Smooth muscle cell (in vitro differentiated cells): Measurements from ENCODE around the gene LPAR1. TPM values are rescaled to one million over a fixed set of nuclear protein-coding genes. Genes with fewer than 3 reads are reported as not detected.
"Not testable (repeated sequence)": the region's sequence is repeated elsewhere in the genome, so short reads cannot be mapped to it uniquely, and the experiment has no call there.

Source experiments
- DNase-seq: peaks from one replicate; lab custom pipeline; 2025; ENCODE audit not compliant: unreplicated experiment; lab: John Stamatoyannopoulos, UW
- H2AFZ ChIP-seq: fragments of 200-600 bp; sonication (generic); 2 replicates; pipeline ENCODE4 v1.6.0; 2016; ENCODE audit warnings: antibody characterized with exemption, low read depth, mild to moderate bottlenecking
- H3F3A ChIP-seq: fragments of 200-600 bp; sonication (generic); 2 replicates; pipeline ENCODE4 v1.6.0; 2017; ENCODE audit warnings: antibody characterized with exemption, low read depth
- H3K27ac ChIP-seq: fragments of 200-600 bp; sonication (generic); 2 replicates; pipeline ENCODE4 v1.5.1; 2016; ENCODE audit warnings: low read depth, mild to moderate bottlenecking
- H3K27me3 ChIP-seq: fragments of 200-600 bp; sonication (generic); 2 replicates; pipeline ENCODE4 v1.6.1; 2016; ENCODE audit warnings: low read depth, mild to moderate bottlenecking
- H3K36me3 ChIP-seq: fragments of 200-600 bp; sonication (generic); 2 replicates; pipeline ENCODE4 v1.5.1; 2016; ENCODE audit warnings: low read depth
- H3K4me1 ChIP-seq: fragments of 200-600 bp; sonication (generic); 2 replicates; pipeline ENCODE4 v1.5.1; 2016; ENCODE audit warnings: low read depth
- H3K4me2 ChIP-seq: fragments of 200-600 bp; sonication (generic); 2 replicates; pipeline ENCODE4 v1.6.0; 2016; ENCODE audit warnings: mild to moderate bottlenecking
- H3K4me3 ChIP-seq: fragments of 200-600 bp; sonication (generic); 2 replicates; pipeline ENCODE4 v1.5.1; 2016; ENCODE audit warnings: mild to moderate bottlenecking
- H3K79me2 ChIP-seq: fragments of 200-600 bp; sonication (generic); 2 replicates; pipeline ENCODE4 v1.6.0; 2016; ENCODE audit warnings: low read depth, mild to moderate bottlenecking
- H3K9ac ChIP-seq: fragments of 200-600 bp; sonication (generic); 2 replicates; pipeline ENCODE4 v1.6.0; 2016; ENCODE audit warnings: low read depth
- H3K9me3 ChIP-seq: fragments of 200-600 bp; sonication (generic); replicated peaks from 2 replicates; pipeline ENCODE4 v1.5.1; 2016; ENCODE audit warnings: low read depth
- H4K20me1 ChIP-seq: fragments of 200-600 bp; sonication (generic); 2 replicates; pipeline ENCODE4 v1.6.0; 2016; ENCODE audit warnings: low read depth
- CTCF ChIP-seq: fragments of 200-600 bp; sonication (generic); IDR thresholded peaks from 2 replicates; pipeline ENCODE4 v1.5.1; 2017; ENCODE audit warnings: borderline replicate concordance, mild to moderate bottlenecking, antibody characterized with exemption; ENCODE audit not compliant: insufficient read depth, poor library complexity, severe bottlenecking
- WGBS: methylation state at CpG from one replicate; pipeline ENCODE4 v1.1.7; 2016; ENCODE audit warnings: low lambda C conversion rate; 5-methylcytosine and 5-hydroxymethylcytosine counted together
- polyA plus RNA-seq: library from polyadenylated mRNA; unstranded; fragments of >200 nt; fragmentation: Nextera tagmentation; extraction: Ambion mirVana; gene quantifications from 2 replicates; pipeline ENCODE4 v1.2.1, GENCODE V29; 2016
- total RNA-seq: library from RNA; depleted of rRNA; stranded (reverse); fragments of >200 nt; gene quantifications from 2 replicates; pipeline ENCODE4 v1.2.3, GENCODE V29; 2014

The LPAR1 gene
- total and polyA plus RNA-seq, 2 experiments from 2014 or later = 20.5 to 21.3 TPM

- no peak overlapping the region for H3K4me2 ChIP-seq
- H2AFZ ChIP-seq = no peak overlapping the region
- no peak overlapping the region for H3K27ac ChIP-seq
- H3K9me3 ChIP-seq = no peaks in the 10 kb centered on the region
- no peaks in the 10 kb centered on the region for H3F3A ChIP-seq
- H3K27me3 ChIP-seq = no peaks in the 10 kb centered on the region
- no peaks in the 10 kb centered on the region for H3K36me3 ChIP-seq
- no peak overlapping the region for H3K9ac ChIP-seq
- H3K79me2 ChIP-seq = no peaks in the 10 kb centered on the region
- H3K4me1 ChIP-seq = peaks cover 3% of the 10 kb centered on the region
- no peak for DNase-seq
- TF ChIP-seq CTCF = no peak
- 90% methylated on average over 6 of the region's 6 CpGs for WGBS
- no peaks in the 10 kb centered on the region for H4K20me1 ChIP-seq
- H3K4me3 ChIP-seq = no peak overlapping the region
These were observed 165.3 kb downstream of the LPAR1 start for GRCh38 chr9:110872920-110873319.

- Histone ChIP-seq H3K27me3 (no peaks in the 10 kb centered on the region), H3K9ac (no peak overlapping the region), H3K79me2 (no peaks in the 10 kb centered on the region), H3K36me3 (no peaks in the 10 kb centered on the region), H3K4me2 (no peak overlapping the region), H2AFZ (no peak overlapping the region), H3K27ac (no peak overlapping the region), H3K4me3 (no peak overlapping the region), H3K4me1 (no peaks in the 10 kb centered on the region), H3K9me3 (no peaks in the 10 kb centered on the region), H3F3A (no peaks in the 10 kb centered on the region), H4K20me1 (no peaks in the 10 kb centered on the region)
- no peak for TF ChIP-seq CTCF
- WGBS = 95% methylated on average over 1 of the region's 1 CpG
- DNase-seq = no peak
These were observed 166.5 kb downstream of the LPAR1 start for GRCh38 chr9:110871736-110872135.

- TF ChIP-seq CTCF = no peak
- H2AFZ ChIP-seq = no peak overlapping the region
These were observed 168.3 kb downstream of the LPAR1 start for GRCh38 chr9:110869931-110870330.

GRCh38 chr9:110864011-110864410 lies 174.3 kb downstream of the LPAR1 start:
- Histone ChIP-seq H3K36me3 (no peaks in the 10 kb centered on the region), H3F3A (no peaks in the 10 kb centered on the region), H3K4me2 (no peak overlapping the region), H3K79me2 (no peaks in the 10 kb centered on the region), H3K9ac (no peak overlapping the region), H3K27ac (no peak overlapping the region), H3K4me1 (no peaks in the 10 kb centered on the region), H3K4me3 (no peak overlapping the region), H2AFZ (no peak overlapping the region), H3K27me3 (no peaks in the 10 kb centered on the region), H4K20me1 (no peaks in the 10 kb centered on the region), H3K9me3 (no peaks in the 10 kb centered on the region)
- no peak for DNase-seq
- 95% methylated on average over 2 of the region's 2 CpGs for WGBS
- TF ChIP-seq CTCF = no peak

More at GRCh38 chr9:110869931-110870330, 168.3 kb downstream of the LPAR1 start:
- H3K9me3 ChIP-seq = no peaks in the 10 kb centered on the region
- H4K20me1 ChIP-seq = no peaks in the 10 kb centered on the region
- no peaks in the 10 kb centered on the region for H3K4me1 ChIP-seq
- H3F3A ChIP-seq = no peaks in the 10 kb centered on the region
- WGBS = 95% methylated on average over 1 of the region's 1 CpG
- no peak overlapping the region for H3K4me3 ChIP-seq
- H3K79me2 ChIP-seq = no peaks in the 10 kb centered on the region
- no peaks in the 10 kb centered on the region for H3K27me3 ChIP-seq
- no peak for DNase-seq
- no peaks in the 10 kb centered on the region for H3K36me3 ChIP-seq
- H3K27ac ChIP-seq = no peak overlapping the region
- no peak overlapping the region for H3K9ac ChIP-seq
- H3K4me2 ChIP-seq = no peak overlapping the region

- not testable (repeated sequence) for H3K27me3 ChIP-seq, H3K27ac ChIP-seq, H2AFZ ChIP-seq, H3K36me3 ChIP-seq, H3K4me2 ChIP-seq, H4K20me1 ChIP-seq, H3K4me1 ChIP-seq, H3K9ac ChIP-seq, H3K4me3 ChIP-seq, H3K79me2 ChIP-seq, H3F3A ChIP-seq, DNase-seq, H3K9me3 ChIP-seq
- WGBS = 91% methylated on average over 4 of the region's 4 CpGs
These were observed 176.7 kb downstream of the LPAR1 start for GRCh38 chr9:110861370-110862110.
